HG02884 (cell line): ENCODE results near the gene CRELD1.
"Not testable (repeated sequence)": the region's sequence is repeated elsewhere in the genome, so short reads cannot be mapped to it uniquely, and the experiment has no call there.

Experiments used
- ATAC-seq: cut with Tn5 transposase; IDR thresholded peaks from one replicate; pipeline ENCODE4 v1.9.1; 2021; ENCODE audit warnings: mild to moderate bottlenecking, moderate library complexity; ENCODE audit not compliant: unreplicated experiment

The CRELD1 gene, protein sequence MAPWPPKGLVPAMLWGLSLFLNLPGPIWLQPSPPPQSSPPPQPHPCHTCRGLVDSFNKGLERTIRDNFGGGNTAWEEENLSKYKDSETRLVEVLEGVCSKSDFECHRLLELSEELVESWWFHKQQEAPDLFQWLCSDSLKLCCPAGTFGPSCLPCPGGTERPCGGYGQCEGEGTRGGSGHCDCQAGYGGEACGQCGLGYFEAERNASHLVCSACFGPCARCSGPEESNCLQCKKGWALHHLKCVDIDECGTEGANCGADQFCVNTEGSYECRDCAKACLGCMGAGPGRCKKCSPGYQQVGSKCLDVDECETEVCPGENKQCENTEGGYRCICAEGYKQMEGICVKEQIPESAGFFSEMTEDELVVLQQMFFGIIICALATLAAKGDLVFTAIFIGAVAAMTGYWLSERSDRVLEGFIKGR

DNA sequence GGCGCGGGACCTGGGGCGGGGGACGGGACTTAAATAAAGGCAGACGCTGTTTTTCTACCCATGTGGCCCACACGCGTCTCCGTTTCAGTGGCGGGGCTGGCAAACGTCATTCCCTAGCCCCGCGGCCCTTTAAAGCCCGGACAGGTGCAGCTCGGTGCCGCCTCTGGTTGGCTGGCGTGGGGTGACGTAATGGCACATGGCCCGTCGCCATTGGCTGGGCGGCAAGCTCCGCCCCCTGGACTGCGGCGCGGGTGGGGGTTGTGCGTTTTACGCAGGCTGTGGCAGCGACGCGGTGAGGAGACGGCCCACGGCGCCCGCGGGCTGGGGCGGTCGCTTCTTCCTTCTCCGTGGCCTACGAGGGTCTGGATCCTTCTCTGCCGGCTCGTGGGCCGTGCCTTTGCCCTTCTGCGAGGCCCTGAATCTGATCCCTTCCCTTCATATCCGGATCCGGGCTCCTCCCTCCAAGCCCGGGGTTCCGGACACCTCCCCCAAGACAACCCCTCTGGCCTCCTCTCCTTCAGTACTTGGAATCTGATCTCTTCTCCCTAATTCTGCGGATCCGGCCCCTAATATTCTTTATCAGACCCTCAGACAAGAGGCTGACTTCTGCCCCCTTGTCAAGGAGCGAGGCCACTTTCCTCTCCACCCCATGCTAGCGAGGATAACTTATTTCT lies at the start of gene CRELD1:
TSS of gene CRELD1 (plus strand) at position 274 of the 674 bp plus-strand sequence. CDS start 605 bp downstream, outside the sequence.
- peak; percentile 86 for ATAC-seq

DNA sequence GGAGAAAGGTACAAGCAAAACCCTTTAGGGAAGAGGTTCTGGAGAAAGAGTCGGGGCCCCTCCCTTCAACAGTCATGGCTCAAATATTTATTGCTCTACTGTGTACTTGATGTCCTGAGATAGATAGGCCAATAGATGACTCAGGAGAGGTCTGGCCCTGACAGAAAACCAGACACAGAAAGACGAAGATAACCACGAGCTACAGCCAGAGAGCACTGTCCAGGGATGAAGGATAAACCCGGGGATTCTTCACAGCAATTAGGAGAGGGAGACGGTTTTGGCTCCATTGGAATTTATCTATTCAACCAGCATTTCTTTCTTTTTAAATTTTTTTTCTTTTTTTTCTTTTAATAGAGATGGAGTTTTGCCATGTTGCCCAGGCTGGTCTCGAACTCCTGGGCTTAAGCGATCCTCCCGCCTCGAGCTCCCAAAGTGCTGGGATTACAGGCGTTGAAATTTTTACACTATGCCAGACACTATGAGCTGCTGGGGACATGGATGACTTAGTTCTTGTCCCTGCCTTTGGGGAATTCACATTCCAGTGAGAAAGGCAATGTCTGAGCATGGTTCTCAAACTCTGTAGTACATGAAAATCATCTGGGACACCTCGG lies 49.0 kb upstream of the CRELD1 start:
- ATAC-seq, result no peak

DNA sequence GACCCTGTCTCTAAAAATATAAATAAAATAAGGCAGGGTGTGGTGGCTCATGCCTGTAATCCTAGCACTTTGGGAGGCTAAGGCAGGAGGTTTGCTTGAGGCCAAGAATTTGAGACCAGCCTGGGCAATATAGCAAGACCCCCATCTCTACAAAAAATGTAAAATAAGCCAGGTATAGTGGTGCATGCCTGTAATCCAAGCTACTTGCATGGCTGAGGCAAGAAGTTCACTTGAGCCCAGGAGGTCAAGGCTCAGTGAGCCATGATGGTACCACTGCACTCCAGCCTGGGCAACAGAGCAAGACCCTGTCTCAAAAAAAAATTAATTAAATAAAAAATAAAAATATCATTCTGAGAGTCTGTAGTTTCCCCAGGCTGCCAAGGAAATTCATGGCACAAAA lies 47.3 kb upstream of the CRELD1 start:
- no peak for ATAC-seq

DNA sequence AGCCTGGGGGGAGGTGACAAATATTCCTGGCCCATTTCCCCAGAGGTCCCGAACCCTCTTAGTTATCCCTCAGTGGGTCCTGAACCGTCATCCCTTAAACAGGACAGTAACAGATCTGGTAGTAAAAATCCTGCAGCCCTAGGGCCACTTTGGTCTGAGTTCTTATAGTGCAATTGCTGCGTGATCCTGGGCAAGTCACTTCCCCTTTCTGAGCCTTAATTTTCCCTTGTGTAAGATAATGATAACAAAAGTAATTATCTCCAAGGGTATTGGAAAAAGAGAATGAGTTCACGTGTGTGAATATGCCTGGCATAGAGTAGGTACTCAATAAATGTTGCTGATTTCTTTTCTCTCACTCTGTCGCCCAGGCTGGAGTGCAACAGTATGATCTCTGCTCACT lies 46.2 kb upstream of the CRELD1 start:
- no peak for ATAC-seq

DNA sequence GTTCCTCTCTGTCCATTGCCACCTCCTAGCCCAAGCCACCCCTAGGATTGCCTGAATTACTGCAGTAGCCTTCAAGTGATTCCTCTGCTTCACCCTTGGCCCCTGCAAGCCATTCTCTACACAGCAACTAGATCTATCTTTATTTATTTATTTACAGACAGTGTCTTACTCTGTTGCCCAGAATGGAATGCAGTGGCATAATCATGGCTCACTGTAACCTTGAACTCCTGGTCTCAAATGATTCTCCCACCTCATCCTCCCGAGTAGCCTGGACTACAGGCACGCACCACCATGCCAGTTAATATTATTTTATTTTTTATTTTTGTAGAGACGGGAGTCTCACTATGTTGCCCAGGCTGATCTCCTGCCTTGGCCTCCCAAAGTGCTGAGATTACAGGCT lies 45.1 kb upstream of the CRELD1 start:
- ATAC-seq, result no peak

DNA sequence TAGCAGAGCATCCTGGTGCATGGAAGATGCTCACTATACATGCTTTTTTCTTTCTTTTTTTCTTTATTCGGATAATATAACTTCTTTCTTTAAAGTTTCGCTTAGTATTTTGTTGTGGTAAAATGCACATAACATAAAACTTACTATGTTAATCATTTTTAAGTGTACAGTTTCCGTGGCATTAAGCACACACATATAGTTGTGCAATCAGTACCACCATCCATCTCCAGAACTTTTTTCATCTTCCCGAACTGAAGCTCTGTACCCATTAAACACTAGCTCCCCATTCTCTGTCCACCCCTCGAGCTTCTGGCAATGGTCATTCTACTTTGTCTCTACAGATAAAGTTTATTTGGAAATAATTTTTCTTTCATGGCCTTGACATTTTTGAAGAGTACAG lies 44.2 kb upstream of the CRELD1 start:
- ATAC-seq, result no peak

DNA sequence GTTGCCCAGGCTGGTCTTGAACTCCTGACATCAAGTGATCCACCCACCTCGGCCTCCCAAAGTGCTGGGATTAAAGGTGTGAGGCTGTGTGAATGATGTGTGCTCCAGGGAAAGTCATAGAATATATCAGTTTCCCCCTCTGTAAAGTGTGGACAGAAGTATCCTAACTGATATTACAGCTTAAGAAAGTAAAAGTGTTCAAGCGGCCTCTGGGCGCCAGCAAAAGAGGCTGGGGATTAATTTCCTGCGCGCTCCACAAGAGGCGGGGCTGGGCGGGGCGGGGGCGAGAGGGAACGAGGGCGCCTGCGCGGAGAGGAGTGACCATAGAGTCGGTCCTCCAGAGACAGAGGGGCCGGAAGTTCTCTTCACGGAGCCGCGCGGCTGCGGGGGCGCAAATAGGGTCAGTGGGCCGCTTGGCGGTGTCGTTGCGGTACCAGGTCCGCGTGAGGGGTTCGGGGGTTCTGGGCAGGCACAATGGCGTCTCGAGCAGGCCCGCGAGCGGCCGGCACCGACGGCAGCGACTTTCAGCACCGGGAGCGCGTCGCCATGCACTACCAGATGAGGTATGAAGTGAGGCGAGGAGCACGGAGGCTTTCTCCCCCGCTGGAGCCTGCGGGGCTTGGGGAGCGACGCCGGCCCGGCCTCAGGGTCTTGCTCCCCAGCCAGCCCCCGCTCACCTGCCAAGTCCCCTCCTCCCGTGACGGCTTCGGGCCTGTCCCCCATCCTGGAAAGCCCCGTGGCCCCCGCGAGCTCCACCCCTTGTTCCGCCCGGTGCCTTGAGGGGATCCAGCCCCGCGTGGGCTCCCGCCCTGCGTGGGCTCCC lies 43.2 kb upstream of the CRELD1 start, which contains the start of gene JAGN1:
TSS of gene JAGN1 (plus strand) at position 362 of the 823 bp plus-strand sequence. CDS start at position 475, 113 bp downstream.
- peak; percentile 75 for ATAC-seq

DNA sequence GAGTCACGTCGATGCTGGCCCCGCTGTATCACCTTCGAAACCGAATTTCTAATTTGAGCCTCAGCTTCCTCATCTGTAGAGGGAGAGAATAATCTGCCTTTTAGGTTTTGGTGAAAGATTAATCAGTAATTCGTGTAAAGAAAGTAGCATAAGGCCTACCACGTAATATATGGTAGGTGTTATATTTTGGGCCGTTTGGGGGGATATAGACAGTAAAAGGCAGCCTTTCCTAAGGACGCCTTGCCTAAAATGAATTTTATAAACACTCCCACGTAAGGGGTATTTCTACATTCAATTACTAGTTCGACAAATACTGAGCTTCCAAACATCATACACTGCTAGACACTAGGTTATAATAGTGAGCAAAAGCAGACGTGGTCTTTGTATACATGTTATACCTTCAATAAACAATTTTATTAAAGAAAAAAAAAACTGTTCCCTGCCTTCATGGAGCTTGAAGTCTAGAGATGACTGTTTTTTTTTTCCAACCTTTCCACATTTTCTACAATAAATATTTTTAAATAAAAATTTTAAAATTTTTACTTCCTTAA lies 42.5 kb upstream of the CRELD1 start:
- ATAC-seq, result peak; percentile 2

DNA sequence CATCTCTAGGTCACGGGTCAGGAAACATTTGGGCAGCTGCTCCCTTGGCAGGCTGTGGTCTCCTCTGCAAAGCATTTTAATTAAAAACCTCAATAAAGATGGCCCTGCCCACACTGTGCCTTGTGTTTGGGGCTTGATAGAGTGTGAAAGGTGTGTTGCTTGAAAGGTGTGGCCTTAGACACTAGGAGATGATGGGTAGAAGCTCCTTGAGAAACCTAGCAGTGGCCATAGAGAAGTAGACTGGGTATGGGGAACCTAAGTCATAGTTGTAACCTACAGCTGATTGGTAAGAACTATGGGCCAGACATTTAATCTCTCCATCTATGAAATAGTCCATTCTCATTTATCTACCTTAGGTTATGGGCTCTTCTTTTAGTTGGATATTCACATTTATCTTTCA lies 39.9 kb upstream of the CRELD1 start:
- no peak for ATAC-seq

DNA sequence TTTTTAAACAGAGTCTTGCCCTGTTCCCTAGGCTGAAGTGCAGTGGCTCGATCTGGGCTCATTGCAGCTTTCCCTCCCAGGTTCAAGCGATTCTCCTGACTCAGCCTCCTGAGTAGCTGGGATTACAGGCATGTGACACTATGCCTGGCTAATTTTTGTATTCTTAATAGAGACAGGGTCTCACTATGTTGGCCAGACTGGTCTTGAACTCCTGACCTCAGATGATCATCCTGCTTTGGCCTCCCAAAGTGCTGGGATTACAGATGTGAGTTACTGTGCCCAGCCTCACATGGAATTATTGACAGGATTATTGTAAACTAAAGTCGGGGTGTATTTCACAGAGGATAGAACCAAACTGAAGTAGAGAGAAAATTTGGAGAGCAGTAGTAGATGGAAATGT lies 37.9 kb upstream of the CRELD1 start:
- not testable (repeated sequence) for ATAC-seq

DNA sequence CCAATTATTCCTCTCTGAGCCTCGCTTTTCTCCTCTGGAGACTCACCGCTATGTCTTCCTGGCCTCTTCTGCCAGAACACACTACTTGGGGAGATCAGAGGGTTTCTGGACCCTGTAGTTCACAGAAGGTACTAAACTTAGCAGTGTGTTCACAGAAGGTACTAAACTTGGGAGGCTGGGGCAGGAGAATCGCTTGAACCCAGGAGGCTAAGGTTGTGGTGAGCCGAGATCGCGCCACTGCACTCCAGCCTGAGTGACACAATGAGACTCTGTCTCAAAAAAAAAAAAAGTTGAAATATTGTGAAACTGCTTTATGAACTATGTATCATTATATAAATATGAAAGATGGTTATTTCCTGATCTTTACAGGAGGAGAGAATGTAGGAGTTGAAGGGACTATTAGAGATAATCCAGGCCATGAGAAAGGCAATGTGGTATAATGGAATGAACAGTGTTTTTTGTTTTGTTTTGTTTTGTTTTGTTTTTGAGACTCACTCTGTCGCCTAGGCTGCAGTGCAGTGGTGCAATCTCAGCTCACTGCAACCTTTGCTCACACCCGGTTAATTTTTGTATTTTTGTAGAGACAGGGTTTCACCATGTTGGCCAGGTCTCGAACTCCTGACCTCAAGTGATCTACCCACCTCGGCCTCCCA lies 36.8 kb upstream of the CRELD1 start:
- ATAC-seq, result not testable (repeated sequence)

DNA sequence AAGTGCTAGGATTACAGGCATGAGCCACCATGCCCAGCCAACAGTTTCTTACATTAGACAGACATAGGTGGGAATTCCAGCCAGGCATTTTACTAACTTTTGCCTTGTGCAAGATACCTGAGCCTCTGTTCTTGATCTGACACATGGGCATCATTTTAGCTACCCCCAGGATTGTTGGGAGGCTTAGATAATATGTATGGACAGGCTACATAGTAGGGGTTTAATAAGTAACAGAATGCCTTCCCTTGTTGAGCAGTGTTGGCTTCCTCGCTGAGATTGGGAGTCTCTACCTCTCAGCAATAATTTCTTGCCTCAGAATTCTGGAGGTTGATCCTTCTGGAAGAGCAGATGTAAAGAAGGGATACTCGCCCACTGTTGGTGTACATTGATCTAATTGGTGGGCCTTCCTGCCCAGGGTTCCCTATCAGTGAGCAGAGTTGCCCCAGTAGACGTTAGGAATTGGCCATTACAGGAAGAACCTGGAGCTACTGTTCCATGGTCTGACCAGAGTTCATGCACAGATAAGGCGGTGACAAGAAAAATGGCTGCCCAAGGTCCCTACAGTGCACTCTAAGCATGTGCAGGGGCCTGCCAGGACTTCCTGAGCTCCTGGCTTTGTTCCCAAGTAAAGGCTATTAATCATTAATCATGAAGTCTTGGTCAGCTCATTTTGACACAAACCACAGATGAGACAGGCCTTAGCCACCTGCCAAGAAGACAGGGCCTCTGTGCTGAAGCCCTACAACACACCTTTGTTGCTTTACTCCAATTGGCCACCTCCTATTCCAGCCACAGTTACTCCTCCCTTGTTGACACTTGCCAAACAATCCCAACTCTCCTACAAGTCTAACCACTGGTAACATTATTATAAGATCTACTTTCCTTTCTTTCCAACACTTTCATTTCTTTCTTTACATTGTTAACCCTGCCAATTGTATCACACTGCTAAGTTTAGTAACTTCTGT lies 35.9 kb upstream of the CRELD1 start:
- ATAC-seq, result no peak

DNA sequence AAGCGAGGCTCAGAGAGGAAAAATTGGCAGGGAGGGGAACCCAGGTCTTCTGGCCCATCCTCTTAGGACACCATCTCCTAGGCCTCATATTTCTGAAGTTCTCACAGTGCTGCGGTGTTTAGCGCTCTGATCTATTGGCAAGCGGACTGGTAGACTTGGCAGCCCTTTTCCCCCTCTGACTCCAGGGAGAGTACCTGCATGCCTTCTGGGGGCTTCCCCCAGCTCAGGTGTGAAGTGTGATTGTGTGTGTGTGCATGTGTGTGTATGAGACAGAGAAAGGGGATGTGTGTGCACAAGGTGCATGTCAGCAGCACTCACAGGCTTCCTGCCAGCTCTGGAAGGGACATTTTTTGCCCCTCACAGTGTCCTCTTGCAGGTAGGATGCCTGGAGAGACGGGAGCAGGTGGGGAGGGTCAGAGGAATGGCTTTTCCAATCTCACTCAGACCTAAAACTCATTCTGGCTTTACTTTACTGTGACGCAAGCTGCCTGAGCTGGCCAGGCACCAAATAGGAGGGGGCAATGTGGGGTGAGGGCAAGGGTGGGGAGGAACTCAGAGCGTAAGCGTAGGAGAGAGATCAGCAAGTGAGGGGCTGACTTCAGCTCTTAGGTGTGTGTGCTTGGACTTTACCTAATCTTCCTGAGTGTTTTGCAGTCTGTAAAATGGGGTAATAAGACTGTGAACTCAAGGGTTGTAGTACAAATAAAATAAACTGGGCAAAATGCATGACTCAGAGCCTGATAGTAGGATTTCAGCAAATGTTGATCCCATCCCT lies 35.0 kb upstream of the CRELD1 start:
- no peak for ATAC-seq

DNA sequence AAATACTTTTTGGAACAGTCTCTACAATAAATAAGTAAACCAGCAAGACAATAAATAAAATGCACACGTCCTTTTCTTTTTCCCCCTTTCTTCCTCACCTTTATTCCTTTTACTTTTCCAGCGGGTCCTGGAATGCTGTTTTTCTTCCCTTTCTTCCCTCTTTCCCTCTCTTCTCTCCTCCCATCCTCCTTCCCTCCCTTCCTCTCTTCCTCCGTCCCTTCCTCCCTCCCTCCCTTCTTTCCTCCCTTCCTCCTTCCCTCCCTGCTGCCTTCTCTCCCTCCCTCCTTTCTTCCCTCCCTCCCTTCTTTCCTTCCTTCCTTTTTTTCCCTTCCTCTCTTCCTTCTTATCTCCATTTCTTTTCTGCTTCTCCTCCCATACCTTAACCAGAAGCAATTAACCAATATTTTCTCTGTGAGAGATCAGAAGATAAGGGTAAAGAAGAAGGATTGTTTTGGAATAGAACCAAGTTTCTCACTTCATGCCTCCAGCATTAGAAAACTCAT lies 34.3 kb upstream of the CRELD1 start:
- ATAC-seq, result no peak

DNA sequence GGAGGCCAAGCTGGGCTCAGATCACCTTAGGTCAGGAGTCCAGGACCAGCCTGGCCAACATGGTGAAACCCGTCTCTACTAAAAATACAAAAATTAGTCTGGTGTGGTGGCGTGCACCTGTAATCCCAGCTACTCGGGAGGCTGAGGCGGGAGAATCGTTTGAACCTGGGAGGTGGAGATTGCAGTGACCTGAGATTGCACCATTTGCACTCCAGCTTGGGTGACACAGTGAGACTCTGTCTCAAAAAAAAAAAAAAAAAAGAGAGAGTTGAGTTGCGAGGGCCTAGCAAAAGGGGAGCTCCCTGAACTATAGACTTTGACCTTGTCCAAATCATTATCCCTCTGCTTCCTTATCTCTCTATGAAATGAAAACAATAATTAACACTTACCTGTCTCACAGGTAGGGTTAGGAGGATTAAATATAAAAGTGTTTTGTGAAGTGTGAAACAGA lies 32.6 kb upstream of the CRELD1 start:
- not testable (repeated sequence) for ATAC-seq

DNA sequence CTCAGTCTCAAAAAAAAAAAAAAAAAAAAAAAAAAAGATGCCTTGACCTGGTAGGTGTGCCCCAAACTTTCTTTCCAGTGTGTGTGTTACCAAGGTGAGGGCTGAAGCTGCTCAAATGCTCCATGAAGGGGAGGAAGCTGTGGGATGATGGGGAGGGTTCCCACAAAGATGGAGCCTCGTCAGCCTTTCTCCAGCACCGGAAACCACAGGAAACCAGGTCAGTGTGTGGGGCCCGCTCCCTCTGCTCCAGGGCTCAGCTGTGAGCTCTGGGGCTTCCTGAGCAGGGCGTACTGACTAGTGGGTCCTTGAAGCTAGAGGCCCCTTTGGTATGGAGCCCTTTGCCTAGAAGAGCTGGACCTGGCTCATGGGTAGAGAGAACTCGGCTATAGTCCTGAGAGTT lies 31.7 kb upstream of the CRELD1 start:
- no peak for ATAC-seq

DNA sequence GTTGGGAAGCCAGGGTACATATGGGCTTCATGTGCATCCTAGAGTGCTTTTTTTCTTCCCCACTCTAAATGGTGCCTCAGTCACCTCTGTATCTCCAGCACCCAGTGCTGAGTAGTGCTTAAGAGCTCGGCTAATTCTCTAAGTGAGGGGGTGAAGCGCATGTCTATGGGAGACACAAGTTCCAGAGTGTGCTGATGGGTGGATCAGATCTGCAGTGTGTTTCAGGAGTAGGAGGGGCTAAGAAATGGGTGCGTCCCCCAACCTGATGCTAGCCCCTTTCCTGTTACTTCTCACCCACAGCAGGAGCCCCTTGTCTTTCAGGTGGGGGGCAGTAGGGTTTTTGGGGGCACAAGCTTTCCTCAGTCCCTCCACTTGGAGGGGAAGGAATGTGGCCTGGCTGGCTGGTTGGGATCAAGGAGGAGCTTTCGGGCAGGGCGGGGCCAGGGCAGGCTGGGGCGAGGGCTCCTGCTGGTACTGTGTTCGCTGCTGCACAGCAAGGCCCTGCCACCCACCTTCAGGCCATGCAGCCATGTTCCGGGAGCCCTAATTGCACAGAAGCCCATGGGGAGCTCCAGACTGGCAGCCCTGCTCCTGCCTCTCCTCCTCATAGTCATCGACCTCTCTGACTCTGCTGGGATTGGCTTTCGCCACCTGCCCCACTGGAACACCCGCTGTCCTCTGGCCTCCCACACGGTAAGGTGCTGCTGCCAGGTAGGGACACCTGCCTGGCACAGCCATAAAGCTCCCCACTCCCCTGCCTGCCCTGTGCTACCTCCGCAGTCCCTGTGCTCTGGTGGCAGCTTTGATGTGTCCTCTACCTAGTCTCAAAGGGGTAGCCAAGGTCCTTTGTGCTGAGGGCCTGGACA lies 31.0 kb upstream of the CRELD1 start, which contains the start of gene IL17RE:
TSS of gene IL17RE (plus strand) at position 477 of the 866 bp plus-strand sequence. CDS start at position 562, 85 bp downstream.
- no peak for ATAC-seq
